ENCODE measurements around the gene LYRM4.

DNA sequence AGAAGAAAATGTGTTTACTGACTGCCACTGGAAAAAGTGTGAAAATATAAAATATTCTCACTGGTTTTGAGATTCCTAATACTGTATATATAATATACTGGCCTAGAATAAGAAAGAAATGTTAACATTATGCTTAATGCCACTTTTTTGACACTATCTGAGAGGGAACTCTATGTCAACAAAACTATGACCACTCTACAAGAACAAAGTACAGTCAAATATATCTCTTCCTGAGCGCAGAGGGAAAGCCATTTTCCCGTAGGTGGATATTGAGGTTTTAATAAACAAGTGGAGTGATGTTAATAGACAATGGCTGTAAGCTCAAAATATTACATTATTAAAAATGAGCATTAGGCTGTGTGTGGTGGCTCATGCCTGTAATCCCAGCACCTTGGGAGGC, 24.9 kb downstream of the LYRM4 start:
- no peak for TF ChIP-seq CTCF (IDR thresholded peaks at IDR 0.05)
- no peak for TF ChIP-seq POLR2A (IDR thresholded peaks at IDR 0.05)
